Skeletal muscle tissue (tissue), 4 donors: Measurements from ENCODE around the gene C14orf39. TPM values are rescaled to one million over a fixed set of nuclear protein-coding genes. Genes with fewer than 3 reads are reported as not detected.

ENCODE experiments used
- H3K27ac ChIP-seq: one replicate; pipeline ENCODE4 v1.7.0; 2013; ENCODE audit warnings: mild to moderate bottlenecking, low read depth, low read length, inconsistent platforms
- H3K27me3 ChIP-seq, 3 donors: one replicate each; pipeline ENCODE4 v1.7.0; 2013; ENCODE audit warnings: low read length in 3 of 3; ENCODE audit not compliant: control insufficient read depth in 3 of 3, insufficient read depth in 3 of 3
- H3K36me3 ChIP-seq, 3 donors: one replicate each; pipeline ENCODE4 v1.7.0; 2013; ENCODE audit warnings: low read length in 3 of 3; ENCODE audit not compliant: control insufficient read depth in 3 of 3, insufficient read depth in 3 of 3
- H3K4me1 ChIP-seq, 3 donors: one replicate each; pipeline ENCODE4 v1.7.0; 2013; ENCODE audit warnings: low read length in 3 of 3, mild to moderate bottlenecking in 3 of 3; ENCODE audit not compliant: control insufficient read depth in 3 of 3, insufficient read depth in 3 of 3
- H3K4me3 ChIP-seq, 3 donors: one replicate each; pipeline ENCODE4 v1.7.0; 2013; ENCODE audit warnings: low read length in 3 of 3
- H3K9ac ChIP-seq, 3 donors: one replicate each; pipeline ENCODE4 v1.7.0; 2013; ENCODE audit warnings: low read length in 3 of 3, mild to moderate bottlenecking in 3 of 3, moderate library complexity in 2 of 3, low read depth in 1 of 3
- H3K9me3 ChIP-seq, 3 donors: one replicate each; pipeline ENCODE4 v1.7.0; 2013; ENCODE audit warnings: low read length in 3 of 3; ENCODE audit not compliant: control insufficient read depth in 3 of 3
- total RNA-seq: library from RNA; depleted of rRNA; stranded (reverse); fragments of >200 nt; gene quantifications from one replicate; pipeline ENCODE4 v1.2.3, GENCODE V29; 2014
- donor health status: Osteomylitis.

The C14orf39 gene
- total RNA-seq, 1 donor from 2014 or later, result 2.1 TPM

DNA sequence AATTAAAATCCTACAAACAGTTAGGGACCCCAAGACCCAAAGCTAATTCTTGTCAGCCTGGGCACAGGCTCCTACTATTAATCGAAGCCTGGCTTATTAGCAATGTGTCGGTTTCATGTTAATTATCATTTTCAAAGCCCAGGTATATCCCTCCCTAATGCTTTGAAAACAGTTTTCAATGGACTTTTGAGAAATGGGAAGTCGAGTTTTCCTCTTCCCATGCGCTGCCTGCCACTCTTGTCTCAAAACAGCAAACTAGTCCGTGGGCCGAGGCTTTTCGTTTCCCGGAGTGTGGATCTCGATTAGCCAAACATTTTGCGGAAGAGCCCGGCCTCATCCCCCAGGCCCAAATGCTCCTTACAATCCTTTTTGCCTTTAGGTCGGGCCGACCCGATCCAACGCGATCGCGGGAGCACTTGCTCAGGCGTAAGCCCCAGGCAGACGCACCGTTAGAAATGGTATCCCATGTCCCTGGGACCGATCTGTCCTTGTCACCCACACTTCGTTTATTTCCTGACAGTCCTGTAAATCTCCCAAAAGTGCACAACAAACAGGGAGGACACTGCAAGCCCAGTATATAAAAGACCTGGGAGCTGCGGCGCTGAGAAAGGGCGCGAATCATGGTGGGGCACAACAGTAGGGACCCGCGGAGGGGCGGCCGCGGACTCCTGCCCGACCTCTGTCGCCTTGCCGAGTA lies 24.5 kb upstream of the C14orf39 start:
- peaks cover 2 to 11% (median 11%) of the 10 kb centered on the region in 3 donors for H3K4me1 ChIP-seq
- no peaks in the 10 kb centered on the region for H3K9me3 ChIP-seq
- no peak overlapping the region for H3K9ac ChIP-seq
- H3K36me3 ChIP-seq, result no peaks in the 10 kb centered on the region
- peaks cover 29 to 62% (median 43%) of the 10 kb centered on the region in 3 donors for H3K27me3 ChIP-seq
- H3K4me3 ChIP-seq, result peak overlapping the region in 1 of 3 donors; percentile 22
- H3K27ac ChIP-seq, result no peak overlapping the region

DNA sequence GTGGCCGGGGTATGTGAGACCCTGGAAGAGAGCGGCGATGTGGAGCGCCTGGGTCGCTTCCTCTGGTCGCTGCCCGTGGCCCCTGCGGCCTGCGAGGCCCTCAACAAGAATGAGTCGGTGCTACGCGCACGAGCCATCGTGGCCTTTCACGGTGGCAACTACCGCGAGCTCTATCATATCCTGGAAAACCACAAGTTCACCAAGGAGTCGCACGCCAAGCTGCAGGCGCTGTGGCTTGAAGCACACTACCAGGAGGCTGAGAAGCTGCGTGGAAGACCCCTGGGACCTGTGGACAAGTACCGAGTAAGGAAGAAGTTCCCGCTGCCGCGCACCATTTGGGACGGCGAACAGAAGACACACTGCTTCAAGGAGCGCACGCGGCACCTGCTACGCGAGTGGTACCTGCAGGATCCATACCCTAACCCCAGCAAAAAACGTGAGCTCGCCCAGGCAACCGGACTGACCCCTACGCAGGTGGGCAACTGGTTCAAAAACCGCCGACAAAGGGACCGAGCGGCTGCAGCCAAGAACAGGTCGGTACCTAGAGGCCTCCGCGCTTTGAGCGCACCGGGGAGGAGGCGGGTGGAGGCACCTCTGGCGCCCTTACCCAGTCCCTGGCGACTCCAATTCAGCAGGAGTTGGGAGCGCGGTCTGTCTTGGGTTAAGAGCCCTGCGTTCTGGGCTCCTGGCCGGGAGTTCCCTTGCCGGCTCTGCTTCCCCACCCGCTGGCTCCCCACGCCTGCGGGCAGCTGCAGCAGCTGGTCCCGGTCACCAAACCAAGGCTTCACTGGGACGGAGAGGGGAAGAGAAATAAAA lies 23.8 kb upstream of the C14orf39 start:
- no peak overlapping the region for H3K27ac ChIP-seq
- H3K36me3 ChIP-seq, result no peaks in the 10 kb centered on the region
- H3K4me3 ChIP-seq, result peak overlapping the region; percentile 61 to 67 (median 62)
- peak overlapping the region in 2 of 3 donors; percentile 23 to 68 for H3K9ac ChIP-seq
- peaks cover 29 to 62% (median 43%) of the 10 kb centered on the region in 3 donors for H3K27me3 ChIP-seq
- H3K9me3 ChIP-seq, result no peaks in the 10 kb centered on the region
- H3K4me1 ChIP-seq, result peaks cover 2 to 11% (median 10%) of the 10 kb centered on the region in 3 donors

DNA sequence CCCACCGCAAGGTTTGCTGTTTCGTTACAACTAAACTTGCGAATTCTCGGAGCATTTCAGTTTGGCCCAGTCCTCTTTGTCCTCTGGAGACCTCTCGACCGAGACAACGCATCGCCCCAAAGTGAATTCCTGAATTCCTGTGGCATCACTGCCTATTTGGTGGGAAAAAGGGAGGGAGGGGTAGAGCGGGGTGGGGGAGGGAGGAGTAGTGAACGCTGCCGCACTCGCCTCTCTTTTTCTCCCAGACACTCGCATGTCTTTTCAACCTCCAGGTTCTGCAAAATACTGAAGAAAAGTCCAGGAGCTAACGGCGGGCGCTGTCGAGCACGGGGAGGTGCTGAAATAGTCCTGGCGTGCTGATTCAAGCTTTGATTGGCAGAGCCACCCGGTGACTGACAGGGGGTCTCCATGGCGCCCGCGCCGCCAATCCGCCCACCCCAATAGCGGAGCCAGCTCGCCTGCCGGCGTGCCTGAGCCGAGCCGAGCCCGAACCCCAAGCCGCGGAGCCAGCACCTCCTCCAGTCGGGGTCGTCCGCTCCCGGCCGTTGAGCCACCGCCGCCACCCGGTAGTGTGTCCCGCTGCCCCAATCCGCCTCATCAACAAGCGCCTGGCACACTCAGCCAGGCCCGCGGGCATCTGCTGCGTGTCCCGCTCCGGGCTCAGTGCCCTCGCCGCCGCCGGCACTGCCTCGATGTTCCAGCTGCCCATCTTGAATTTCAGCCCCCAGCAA lies 23.0 kb upstream of the C14orf39 start, which contains the start of gene SIX6:
TSS of gene SIX6 (plus strand) at position 440 of the 731 bp plus-strand sequence. CDS start at position 693, 253 bp downstream.
- peaks cover 2 to 11% (median 9%) of the 10 kb centered on the region in 3 donors for H3K4me1 ChIP-seq
- H3K9ac ChIP-seq, result peak within 1 kb of the TSS in 2 of 3 donors; percentile 23 to 68
- no peaks in the 10 kb centered on the region for H3K9me3 ChIP-seq
- no peaks in the 10 kb centered on the region for H3K36me3 ChIP-seq
- peaks cover 29 to 62% (median 43%) of the 10 kb centered on the region in 3 donors for H3K27me3 ChIP-seq
- peak within 1 kb of the TSS; percentile 61 to 67 (median 62) for H3K4me3 ChIP-seq
- no peak within 1 kb of the TSS for H3K27ac ChIP-seq

DNA sequence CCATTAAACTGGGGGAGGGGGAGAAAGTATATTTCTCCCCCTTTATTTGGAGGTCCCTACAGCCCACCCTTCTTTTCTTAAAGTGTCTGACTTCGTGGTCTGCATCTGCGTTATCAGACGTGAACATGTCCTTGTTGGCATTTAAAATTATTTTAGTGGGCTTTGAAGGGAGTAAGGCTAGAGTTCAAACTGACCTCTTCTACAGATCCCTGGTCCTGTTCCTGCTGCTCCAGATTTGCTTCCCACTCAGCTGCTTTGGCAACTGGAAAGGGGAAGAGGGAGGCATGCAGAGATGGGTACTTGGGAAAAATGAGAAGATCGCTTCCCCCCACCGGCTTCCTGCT lies 22.5 kb upstream of the C14orf39 start:
- Histone ChIP-seq H3K4me3 (peak overlapping the region; percentile 7 to 67 (median 61)), H3K27ac (no peak overlapping the region), H3K36me3 (no peaks in the 10 kb centered on the region), H3K27me3 (peaks cover 29 to 62% (median 43%) of the 10 kb centered on the region in 3 donors), H3K9me3 (no peaks in the 10 kb centered on the region), H3K9ac (no peak overlapping the region), H3K4me1 (peaks cover 2 to 11% (median 9%) of the 10 kb centered on the region in 3 donors)

DNA sequence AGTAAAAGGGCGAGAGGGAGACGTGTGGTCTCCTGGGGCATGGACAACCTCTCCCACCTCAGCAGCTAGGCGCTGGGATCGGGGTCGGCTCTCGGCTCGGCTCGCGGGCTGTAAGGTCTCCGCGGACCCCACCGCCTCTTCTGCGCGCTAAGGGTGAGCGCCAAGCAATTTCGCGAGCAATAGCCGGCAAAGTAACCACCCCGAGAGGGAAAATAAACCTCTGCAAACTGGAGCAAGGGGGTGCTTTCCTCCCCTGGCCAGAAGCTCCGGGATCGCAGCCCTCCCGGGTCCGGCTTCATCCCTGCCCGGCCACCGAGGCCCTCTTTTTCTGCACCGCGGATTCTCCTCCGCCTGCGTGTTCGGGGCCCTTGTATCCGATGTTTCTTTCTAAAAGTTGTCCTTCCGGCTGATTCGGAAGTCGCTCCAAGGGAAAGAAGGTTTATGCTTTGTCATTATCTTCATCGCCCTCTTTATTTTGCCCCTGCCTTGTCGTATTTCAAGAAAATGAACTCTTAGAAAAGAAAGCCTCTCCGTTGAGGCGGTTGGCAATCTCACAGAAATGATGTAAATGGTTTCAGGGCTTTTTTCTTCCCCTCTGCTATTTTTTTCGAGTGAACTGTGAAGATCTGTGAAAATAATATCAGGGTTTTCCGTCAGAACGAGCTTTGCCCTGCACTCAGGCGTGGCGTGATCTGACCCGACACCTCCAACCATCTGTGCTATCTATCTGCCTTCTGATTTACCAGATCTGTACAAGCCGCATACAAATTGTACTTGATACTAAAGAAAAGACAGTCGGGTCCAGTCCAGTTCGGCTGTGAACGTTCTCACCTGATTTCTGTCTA lies 21.3 kb upstream of the C14orf39 start:
- Histone ChIP-seq H3K27me3 (peaks cover 29 to 52% (median 43%) of the 10 kb centered on the region in 3 donors), H3K36me3 (no peaks in the 10 kb centered on the region), H3K4me1 (peaks cover 2 to 11% (median 9%) of the 10 kb centered on the region in 3 donors), H3K9me3 (no peaks in the 10 kb centered on the region), H3K27ac (no peak overlapping the region), H3K9ac (no peak overlapping the region), H3K4me3 (no peak overlapping the region)

DNA sequence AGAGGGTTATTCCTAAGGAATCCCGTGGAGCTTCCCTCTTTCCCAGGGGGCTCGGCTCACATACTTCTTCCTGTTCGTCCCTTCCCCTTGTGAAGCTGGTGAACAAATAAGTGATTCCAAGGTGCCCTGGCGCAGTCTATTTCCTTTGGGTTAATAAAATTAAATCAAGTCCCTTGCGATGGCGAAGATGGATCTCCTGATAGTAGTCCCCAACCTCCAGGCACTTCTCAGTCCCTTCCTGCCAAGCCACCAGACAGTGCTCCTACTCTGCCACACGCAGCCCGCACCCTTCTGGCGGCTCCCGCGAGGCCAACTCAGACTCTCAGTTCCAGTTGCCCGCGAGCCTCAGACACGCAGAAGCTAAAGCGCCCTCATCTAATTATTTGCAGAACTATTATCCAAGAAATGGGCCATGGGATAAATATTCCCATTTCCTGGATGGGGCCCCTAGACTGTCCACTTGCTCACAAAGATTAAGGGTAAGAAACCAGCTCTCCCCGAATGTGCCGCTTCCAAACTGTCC lies 20.7 kb upstream of the C14orf39 start:
- Histone ChIP-seq H3K4me1 (peaks cover 2 to 11% (median 9%) of the 10 kb centered on the region in 3 donors), H3K27ac (no peak overlapping the region), H3K9ac (no peak overlapping the region), H3K27me3 (peaks cover 29 to 49% (median 40%) of the 10 kb centered on the region in 3 donors), H3K4me3 (no peak overlapping the region), H3K9me3 (no peaks in the 10 kb centered on the region), H3K36me3 (no peaks in the 10 kb centered on the region)

DNA sequence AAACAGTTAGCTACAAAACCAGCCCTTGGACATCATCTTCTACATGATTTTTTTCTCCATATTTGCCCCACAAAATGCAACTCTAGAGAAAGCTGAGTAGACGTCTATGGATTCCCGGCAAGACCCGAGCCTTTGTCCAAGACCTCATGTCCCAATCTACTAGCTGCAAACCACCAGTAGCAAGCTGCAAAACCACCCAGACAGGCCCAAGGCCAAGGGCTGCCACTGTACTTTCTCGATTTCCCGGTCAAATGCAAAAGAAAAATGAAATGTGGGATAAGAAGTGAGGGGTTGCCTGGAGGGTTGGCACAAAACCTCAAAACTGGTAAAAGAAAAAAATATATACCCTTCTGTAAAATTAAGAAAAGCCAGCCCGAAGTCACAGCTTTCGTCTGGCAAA lies 20.1 kb upstream of the C14orf39 start:
- H3K27me3 ChIP-seq, result peaks cover 25 to 44% (median 36%) of the 10 kb centered on the region in 3 donors

DNA sequence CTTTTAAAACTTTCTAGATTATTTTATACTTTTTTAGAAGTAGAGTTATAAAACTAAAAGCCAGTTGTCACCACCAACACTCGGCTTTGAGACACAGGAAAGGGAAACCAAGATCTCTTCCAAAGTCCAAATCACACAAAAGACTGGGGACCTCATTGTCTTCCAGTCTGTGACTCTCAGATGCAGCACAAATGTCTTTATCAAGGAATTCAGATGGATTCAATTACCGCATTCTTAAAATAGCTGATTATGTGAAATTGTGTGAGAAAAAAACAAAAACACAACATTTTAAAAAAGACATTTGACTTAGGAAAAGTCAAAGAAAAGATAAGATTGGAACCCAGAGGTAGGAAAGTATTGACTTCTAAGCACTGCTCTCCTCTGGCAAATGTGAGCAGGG lies 19.6 kb upstream of the C14orf39 start:
- H3K4me1 ChIP-seq, result peaks cover 2 to 11% (median 7%) of the 10 kb centered on the region in 3 donors
- H3K9me3 ChIP-seq, result no peaks in the 10 kb centered on the region
- H3K27me3 ChIP-seq, result peaks cover 20 to 39% (median 30%) of the 10 kb centered on the region in 3 donors
- no peak overlapping the region for H3K4me3 ChIP-seq
- no peak overlapping the region for H3K9ac ChIP-seq
- H3K36me3 ChIP-seq, result no peaks in the 10 kb centered on the region
- no peak overlapping the region for H3K27ac ChIP-seq

More for the DNA sequence above, 20.1 kb upstream of the C14orf39 start:
- peaks cover 2 to 11% (median 9%) of the 10 kb centered on the region in 3 donors for H3K4me1 ChIP-seq
- H3K27ac ChIP-seq, result no peak overlapping the region
- H3K4me3 ChIP-seq, result no peak overlapping the region
- no peaks in the 10 kb centered on the region for H3K36me3 ChIP-seq
- H3K9ac ChIP-seq, result no peak overlapping the region
- H3K9me3 ChIP-seq, result no peaks in the 10 kb centered on the region

DNA sequence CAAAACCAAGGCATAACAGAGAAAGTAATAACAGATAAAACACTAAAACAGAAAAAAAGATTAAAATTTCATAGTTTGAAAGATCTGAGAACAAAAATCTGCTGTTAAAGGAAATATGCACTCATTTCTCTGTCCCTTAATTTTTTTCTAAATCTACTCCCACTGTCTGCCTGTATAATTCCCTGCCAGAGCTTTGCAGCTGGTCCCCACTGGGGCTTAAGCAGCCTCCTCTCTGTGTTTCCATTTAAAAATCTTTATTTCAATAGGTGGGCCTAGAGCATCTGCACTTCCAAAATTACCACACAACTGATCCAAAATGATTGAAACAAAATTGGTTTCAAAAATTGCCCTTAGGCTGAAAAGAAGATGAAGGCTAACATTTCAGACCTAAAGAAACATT lies 16.7 kb upstream of the C14orf39 start:
- Histone ChIP-seq H3K27ac (no peak overlapping the region), H3K9ac (no peak overlapping the region), H3K9me3 (no peaks in the 10 kb centered on the region), H3K4me3 (no peak overlapping the region), H3K4me1 (no peaks in the 10 kb centered on the region), H3K36me3 (no peaks in the 10 kb centered on the region), H3K27me3 (peaks cover 0 to 15% (median 9%) of the 10 kb centered on the region in 3 donors)
